IPS-NIHi11 (cell line): ENCODE measurements around the gene CDHR3.
"Not testable (repeated sequence)": the region's sequence is repeated elsewhere in the genome, so short reads cannot be mapped to it uniquely, and the experiment has no call there.

Experiments
- DNase-seq: peaks from one replicate; pipeline ENCODE4 v3.0.0; 2012; ENCODE audit warnings: mixed read lengths, low spot score

CDHR3 gene

GRCh38 chr7:105963038-105963667 is at the start of gene CDHR3:
Gene CDHR3 (plus strand): TSS chr7:105963264. CDS start chr7:105963319, 55 bp downstream.
- DNase-seq = no peak

- no peak for DNase-seq
Observed at GRCh38 chr7:105913947-105914346, 49.1 kb upstream of the CDHR3 start.

GRCh38 chr7:105916603-105917002 is 46.5 kb upstream of the CDHR3 start:
- no peak for DNase-seq

GRCh38 chr7:105917659-105918058 is 45.4 kb upstream of the CDHR3 start:
- DNase-seq = no peak

GRCh38 chr7:105920766-105921165 is 42.3 kb upstream of the CDHR3 start:
- DNase-seq = no peak

- DNase-seq = no peak
Observed at GRCh38 chr7:105924945-105925344, 38.1 kb upstream of the CDHR3 start.

GRCh38 chr7:105926131-105926530 is 36.9 kb upstream of the CDHR3 start:
- no peak for DNase-seq

- DNase-seq = no peak
Observed at GRCh38 chr7:105931179-105931578, 31.9 kb upstream of the CDHR3 start.

GRCh38 chr7:105932835-105933477 is 30.1 kb upstream of the CDHR3 start:
- peak; percentile 37 for DNase-seq

GRCh38 chr7:105934572-105935185 is 28.4 kb upstream of the CDHR3 start:
- peak; percentile 68 for DNase-seq

- no peak for DNase-seq
Observed at GRCh38 chr7:105935250-105935649, 27.8 kb upstream of the CDHR3 start.

- DNase-seq = no peak
Observed at GRCh38 chr7:105937411-105937810, 25.7 kb upstream of the CDHR3 start.

- no peak for DNase-seq
Observed at GRCh38 chr7:105940109-105940508, 23.0 kb upstream of the CDHR3 start.

GRCh38 chr7:105941596-105941995 is 21.5 kb upstream of the CDHR3 start:
- no peak for DNase-seq

- no peak for DNase-seq
Observed at GRCh38 chr7:105943486-105943885, 19.6 kb upstream of the CDHR3 start.

- no peak for DNase-seq
Observed at GRCh38 chr7:105945848-105946247, 17.2 kb upstream of the CDHR3 start.

GRCh38 chr7:105951597-105951996 is 11.5 kb upstream of the CDHR3 start:
- DNase-seq = no peak

GRCh38 chr7:105952917-105953595 is 10.0 kb upstream of the CDHR3 start:
- no peak for DNase-seq

- no peak for DNase-seq
Observed at GRCh38 chr7:105954711-105955110, 8.4 kb upstream of the CDHR3 start.

- not testable (repeated sequence) for DNase-seq
Observed at GRCh38 chr7:105955651-105956466, 7.2 kb upstream of the CDHR3 start.

GRCh38 chr7:105958012-105958411 is 5.1 kb upstream of the CDHR3 start:
- no peak for DNase-seq

GRCh38 chr7:105962353-105962752 is 711 bp upstream of the CDHR3 start:
- no peak for DNase-seq
